NK-92 (cell line): ENCODE results near the gene MAP3K3.

ENCODE experiments used
- DNase-seq: peaks from one replicate; lab custom pipeline; 2025; ENCODE audit not compliant: unreplicated experiment; lab: John Stamatoyannopoulos, UW

The MAP3K3 gene

DNA sequence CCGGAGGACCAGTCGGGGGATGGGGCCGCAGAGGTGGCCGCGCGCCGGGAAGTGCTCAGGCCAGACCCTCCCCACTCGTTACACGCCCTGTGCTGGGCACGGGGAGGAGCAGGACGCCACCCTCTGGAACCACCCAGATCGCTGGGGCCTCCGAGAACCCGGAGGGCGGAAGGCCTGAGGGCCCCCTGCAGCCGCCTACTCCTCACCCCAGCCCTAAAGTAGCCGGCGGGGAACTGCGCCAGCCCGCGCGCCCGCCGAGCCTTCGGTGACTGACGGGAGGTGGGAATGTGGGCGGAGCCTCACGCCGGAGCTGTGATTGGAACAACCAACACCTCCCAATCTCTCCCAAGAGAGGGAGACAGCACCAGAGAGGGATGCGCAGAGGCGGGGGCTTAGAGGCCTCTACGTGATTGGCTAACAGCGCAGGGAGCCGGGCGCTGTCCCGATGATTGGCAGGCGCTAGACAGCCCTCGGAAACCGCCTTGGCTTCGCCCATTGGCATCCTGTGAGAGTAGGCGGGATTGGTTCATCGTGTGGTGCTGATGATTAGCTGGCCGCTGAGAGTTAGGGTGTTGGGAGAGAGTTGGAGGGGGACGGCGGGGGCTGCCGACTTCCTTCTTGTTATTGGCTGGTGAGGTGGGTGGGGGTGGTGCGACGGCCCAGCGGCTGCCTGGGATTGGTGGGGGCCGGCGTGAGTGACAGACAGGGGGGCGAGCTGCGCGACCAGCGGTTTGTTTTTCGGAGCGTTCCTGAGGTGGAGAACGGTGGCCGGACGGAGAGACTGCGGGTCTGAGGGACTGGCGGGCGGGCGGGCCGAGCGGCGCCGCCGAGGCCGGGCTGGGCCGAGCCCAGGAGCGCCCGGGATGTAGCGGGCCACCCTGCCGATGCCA, at the start of gene MAP3K3:
Gene MAP3K3 (plus strand): TSS at position 734 of the 890 bp plus-strand sequence. CDS start 343 bp downstream, outside the sequence.
- peak; percentile 94 for DNase-seq

DNA sequence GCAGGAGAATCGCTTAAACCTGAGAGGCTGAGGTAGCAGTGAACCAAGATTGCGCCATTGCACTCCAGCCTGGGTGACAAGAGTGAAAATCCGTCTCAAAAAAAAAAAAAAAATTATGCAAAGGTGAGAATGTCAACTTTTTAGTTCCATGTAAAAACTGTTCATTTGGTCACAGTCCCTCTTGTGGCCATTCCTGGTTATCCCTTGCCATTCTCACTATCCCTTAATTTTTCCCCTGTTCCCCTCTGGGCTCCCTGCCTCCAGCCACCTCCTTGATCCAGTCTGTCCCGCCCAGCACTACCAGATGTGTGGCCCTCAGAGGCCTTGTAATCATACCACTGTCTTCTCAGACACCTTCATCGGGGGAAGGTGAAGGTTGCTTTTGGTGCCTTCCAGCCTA, 48.6 kb upstream of the MAP3K3 start:
- no peak for DNase-seq

GRCh38 chr17:63578027-63578768, 44.0 kb upstream of the MAP3K3 start:
- DNase-seq: no peak

GRCh38 chr17:63578769-63579111, 43.5 kb upstream of the MAP3K3 start:
- DNase-seq: no peak

DNA sequence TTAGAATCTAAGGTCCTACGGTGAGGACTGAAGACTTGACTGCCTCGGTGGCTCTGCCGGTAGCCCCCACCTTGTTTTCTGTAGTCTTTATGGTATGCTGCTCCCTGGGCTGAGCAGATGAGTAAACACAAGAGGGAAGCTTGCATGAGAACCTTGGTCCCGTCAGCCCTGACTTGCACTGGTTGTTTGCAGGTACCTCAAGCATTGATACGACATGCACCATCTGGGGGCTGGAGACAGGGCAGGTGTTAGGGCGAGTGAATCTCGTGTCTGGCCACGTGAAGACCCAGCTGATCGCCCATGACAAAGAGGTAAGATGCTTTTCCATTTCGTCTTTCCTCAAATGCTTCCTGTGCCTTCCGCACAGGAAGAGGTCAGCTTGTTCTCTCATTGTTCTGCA, 42.6 kb upstream of the MAP3K3 start:
- no peak for DNase-seq

DNA sequence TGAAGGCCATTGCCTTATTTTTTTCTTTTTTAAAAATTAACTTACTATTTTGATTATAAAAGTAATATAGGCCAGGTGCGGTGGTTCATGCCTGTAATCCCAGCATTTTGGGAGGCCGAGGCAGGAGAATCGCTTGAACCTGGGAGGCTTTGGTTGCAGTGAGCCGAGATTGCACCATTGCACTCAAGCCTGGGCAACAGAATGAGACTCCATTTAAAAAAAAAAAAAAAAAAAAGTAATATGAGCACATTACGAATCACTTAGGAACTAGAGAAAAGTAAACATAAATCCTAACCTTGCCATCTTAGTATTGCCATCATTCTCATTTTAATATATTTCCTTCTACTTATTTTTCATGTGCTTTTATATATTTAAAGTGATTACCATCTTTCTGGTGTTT, 34.4 kb upstream of the MAP3K3 start:
- DNase-seq: no peak

DNA sequence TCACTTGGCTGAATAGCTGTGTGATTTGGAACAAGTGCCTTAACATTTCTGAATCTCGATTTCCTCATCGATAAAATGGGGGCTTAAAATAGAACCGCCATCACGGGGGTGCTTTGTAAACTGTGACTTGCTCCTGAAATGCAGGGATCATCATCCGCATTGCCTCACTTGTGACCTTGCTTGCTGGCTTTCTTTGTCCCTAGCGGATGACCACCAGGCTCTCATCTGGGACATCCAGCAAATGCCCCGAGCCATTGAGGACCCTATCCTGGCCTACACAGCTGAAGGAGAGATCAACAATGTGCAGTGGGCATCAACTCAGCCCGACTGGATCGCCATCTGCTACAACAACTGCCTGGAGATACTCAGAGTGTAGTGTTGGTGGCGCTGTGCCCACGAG, 33.4 kb upstream of the MAP3K3 start:
- no peak for DNase-seq

DNA sequence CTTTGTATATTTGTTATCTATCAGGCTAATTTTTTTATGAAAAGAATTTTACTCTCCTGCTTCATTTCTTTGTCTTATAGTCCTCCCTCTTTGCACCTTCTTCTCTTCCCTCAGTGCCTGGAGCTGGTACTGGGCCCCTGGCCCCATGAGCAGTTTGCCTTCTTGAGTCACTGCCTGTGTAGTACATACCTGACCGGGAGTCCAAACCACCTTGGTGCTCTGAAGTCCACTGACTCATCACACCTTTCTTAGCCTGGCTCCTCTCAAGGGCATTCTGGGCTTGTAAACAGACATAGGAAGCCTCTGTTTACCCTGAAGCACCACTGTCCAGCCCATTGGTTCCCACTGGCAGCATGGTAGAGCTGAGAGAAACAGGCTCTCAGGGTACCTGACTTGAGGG, 32.6 kb upstream of the MAP3K3 start:
- no peak for DNase-seq

GRCh38 chr17:63592797-63593196, 29.4 kb upstream of the MAP3K3 start:
- DNase-seq: no peak

DNA sequence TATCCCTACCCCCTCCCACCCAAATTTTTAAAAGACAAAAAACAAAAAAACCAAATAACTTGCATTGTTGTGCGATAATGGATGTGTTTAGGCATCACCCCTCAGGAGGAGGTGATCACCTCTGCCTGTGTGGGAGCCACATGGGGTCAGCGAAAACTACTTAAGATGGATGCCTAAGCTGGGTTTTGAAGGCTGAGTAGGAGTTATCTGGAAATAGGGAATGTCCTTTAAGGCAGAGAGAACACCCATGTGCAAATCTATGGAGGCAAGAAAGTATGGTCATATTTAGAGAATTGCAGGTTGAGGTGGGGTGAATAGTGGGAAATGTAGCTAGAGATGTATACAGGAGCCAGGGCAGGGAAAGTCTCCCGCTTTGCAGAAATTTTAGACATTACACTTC, 27.1 kb upstream of the MAP3K3 start:
- DNase-seq: no peak

DNA sequence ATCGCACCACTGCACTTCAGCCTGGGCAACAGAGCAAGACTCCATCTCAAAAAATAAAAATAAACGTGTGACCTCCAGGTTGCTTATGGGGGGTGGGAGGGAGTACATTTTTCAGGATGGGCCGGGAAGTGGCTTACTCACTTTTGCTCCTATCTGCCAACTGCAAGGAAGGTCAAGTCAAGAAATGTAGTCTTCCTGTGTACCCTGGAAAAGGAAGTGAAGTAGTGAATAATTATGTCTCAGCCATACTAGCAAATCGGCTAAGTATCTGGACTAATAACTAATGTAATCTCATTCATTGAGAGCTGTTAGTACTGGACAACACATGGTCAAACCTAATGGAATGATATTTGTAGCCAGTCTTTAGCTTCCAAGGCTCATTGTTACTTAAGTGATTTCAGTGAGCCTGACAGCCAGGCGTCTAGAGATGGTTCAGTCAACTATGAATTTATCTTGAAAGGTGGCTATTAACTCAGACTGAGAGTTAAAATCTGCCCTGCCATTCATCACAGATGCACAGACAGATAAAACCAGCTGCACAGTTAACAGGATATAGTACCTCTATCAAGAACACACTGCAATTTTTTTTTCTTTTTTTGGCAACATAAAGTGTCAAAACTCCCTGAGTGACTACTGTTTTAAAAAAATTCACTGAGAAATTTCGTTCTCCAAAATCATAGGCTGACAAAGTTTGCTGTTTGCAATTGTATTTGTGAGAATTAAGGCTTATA, 25.2 kb upstream of the MAP3K3 start:
- DNase-seq: no peak

DNA sequence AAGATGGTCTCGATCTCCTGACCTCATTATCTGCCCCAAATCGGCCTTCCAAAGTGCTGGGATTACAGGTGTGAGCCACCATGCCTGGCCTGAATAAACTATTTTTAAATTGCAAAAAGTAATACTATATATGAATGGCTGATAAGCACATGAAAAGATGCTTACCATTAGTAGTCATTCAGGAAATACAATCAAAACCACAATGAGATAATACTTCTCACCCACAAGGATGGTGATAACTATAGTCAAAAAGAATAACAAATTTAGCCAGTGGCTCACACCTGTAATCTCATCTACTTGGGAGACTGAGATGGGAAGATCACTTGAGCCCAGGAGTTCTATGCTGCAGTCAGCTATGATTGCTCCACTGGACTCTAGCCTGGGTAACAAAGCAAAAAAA, 23.9 kb upstream of the MAP3K3 start:
- DNase-seq: no peak

DNA sequence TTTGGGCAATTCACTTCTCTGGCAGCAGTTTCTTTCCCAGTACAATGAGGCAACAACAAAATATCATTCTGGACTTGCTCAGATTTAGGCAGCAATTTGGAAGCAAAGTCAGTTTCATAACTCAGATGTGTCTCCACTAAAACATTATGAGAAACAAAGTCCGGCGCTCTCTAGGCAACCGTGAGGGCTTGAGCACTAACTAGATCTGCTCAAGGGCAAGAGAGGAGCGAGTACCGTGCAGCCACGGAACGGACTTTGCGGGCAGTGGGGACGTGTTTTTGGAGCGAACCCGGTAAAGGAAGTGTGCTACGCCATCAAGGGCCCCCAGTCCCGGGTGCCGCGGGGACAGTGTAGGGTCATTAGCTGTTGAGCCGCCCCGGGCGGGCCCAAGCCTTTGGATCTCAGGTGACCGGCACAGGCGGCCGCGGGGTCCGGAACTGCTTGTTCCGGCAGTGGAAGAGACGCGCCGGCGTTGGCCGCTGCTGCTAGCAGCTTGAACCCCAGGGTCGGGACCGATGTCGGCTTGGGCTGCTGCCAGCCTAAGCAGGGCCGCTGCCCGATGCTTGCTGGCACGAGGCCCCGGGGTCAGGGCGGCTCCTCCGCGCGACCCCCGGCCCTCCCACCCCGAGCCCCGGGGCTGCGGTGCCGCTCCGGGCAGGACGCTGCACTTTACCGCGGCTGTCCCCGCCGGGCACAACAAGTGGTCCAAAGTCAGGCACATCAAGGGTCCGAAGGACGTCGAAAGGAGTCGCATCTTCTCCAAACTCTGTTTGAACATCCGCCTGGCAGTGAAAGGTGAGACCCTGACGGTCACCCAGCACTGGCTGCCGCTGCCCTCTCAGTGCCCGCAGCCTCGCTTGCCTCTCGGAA, 21.4 kb upstream of the MAP3K3 start, which contains the start of gene TACO1:
Gene TACO1 (plus strand): TSS at position 327 of the 870 bp plus-strand sequence. CDS start 189 bp downstream, at position 516.
- no peak for DNase-seq

GRCh38 chr17:63601439-63602371, 20.5 kb upstream of the MAP3K3 start:
- DNase-seq: no peak

DNA sequence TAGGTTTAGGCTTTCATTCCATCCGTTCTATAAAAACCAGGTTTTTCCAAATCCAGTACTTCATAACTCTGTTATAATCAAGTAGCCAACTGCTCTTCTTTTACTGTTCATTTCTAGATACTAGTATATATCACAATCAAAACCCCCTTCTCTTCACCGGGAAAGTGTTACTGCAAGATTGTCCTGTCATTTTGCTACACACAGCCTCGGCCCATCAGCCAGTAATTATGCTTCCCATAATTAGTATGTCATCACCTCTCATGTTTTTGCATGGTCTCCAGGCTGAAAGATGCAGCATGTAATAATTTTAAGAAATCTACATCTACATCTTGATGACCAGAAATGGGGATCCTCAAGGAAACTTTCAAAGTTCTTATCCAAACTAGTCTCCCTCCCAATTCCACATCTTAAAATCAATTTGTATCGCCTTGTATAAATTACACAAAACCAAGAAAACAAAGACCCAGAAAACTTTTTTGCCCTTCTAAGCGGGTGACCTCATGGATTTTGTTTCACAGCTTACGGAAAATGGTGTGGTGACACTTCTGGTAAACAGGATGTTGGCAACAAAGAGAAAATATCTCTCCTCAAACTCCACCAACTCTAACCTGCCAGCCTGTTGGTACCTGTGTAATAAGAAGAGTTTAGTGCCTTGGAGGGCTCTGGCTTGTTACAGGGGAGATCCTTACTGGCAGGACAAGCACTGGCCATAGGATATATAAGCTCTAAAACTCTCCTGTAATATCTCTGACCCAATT, 12.2 kb upstream of the MAP3K3 start:
- no peak for DNase-seq

- no peak for DNase-seq
These were observed 11.4 kb upstream of the MAP3K3 start for GRCh38 chr17:63610854-63611253.

DNA sequence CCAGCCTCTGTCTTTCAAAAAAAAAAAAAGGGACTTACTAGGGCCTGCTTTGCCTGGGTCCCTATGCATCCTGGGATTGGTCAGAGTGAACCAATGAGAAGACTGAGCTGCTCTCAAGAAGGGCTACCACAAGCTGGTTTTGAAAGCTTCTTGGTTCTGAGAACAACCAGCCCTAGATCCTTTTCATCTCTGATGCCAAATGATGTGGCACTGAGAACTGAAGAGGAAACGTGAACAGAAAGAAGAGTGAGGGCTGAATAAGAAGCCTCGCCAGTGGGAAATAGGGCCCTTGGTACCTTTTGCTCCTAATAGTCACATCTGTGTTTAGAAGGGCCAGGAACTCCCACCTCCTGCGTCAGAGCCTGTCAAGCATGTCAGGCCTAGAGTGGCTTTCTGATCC, 10.9 kb upstream of the MAP3K3 start:
- DNase-seq: no peak

DNA sequence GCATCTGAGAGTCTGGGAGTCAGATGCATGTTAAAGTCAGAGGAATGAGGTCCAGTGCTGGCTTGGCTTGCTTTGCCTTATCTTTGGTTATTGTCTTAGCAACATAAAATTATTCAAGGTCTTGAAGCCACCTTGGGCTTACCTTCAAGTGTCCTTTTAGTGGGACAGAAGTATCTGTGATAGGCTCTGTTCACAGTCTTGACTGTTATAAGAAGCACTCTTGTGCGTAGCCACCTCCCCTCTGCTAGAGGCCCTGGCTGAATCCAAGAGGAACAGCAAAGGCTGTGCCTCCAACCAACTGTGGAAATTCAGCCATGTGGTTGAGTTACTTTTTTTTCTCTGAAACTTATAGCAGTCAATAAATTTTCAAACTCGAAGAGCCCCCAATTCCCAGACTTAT, 8.6 kb upstream of the MAP3K3 start:
- DNase-seq: no peak

DNA sequence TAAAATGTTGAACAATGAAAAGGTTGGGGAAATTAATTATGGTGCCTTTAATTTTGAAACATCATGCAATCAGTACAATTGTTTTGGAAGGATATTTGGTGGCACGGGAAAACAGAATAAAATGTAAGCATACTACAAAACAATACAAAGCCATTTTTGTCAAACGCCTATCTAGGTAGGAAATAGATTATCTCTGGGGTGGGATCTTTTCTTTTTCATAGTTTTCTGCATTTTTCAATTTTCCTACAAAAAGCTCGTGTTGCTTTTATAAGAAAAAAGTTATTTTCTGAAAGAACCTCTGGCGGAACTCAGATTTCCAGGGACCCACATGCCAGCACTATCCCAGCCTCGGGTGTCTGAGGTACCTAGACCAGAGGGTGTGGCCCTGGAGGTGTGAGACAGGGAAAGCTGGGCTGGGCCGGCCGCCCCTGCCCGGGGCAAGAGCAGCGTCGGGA, 961 bp upstream of the MAP3K3 start:
- DNase-seq: no peak
